Measurements from ENCODE around the gene RRAGA. TPM values are rescaled to one million over a fixed set of nuclear protein-coding genes. Genes with fewer than 3 reads are reported as not detected.
"Not testable (repeated sequence)": the region's sequence is repeated elsewhere in the genome, so short reads cannot be mapped to it uniquely, and the experiment has no call there.

The RRAGA gene
- polyA plus RNA-seq, 1 of the 3 experiments (the other 2 are of a cell fraction) = 103 TPM

DNA sequence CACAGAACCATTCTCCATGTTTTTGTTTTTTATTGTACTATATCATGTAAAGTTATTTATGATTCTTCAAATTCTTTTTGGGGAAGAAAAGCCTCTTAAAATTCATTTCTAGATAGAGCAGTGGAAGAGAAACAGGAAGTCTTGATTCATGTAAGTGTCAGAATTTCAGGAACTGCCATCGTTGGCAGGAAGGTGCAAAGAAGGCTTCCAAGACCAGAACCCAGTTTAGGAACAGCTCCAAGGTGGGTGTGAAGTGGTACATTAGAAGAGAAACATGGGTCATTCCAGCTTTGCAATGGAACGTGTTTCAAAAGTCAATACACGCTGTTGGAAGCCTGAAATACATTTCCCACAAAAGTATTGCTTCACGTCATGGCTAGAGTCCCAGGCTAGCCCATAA, 31.0 kb upstream of the RRAGA start:
- Histone ChIP-seq H3K4me3 (ENCODE audit: low read depth in 2 of 2, low read length in 1 of 2) (no peak overlapping the region), H3K4me2 (no peak overlapping the region), H3K79me2 (ENCODE audit: insufficient read depth) (no peaks in the 10 kb centered on the region), H4K20me1 (ENCODE audit: insufficient read depth) (no peaks in the 10 kb centered on the region), H3K4me1 (ENCODE audit: control insufficient read depth in 1 of 2, insufficient read depth in 2 of 2, low read depth in 1 of 2, low read length in 1 of 2) (no peaks in the 10 kb centered on the region), H2AFZ (ENCODE audit: low read depth) (no peak overlapping the region), H3K27me3 (ENCODE audit: insufficient read depth) (no peaks in the 10 kb centered on the region), H3K27ac (ENCODE audit: low read depth in 2 of 2, low read length in 1 of 2) (no peak overlapping the region), H3K9me3 (no peaks in the 10 kb centered on the region), H3F3A (replicated peaks; ENCODE audit: insufficient read depth) (no peaks in the 10 kb centered on the region), H3K9me2 (no peaks in the 10 kb centered on the region), H3K36me3 (replicated peaks in 1 of 2; ENCODE audit: control insufficient read depth in 1 of 2, insufficient read depth in 2 of 2, low read length in 1 of 2) (no peaks in the 10 kb centered on the region), H3K9ac (no peak overlapping the region)
- ChIA-PET POLR2A (no interaction called here), CTCF (interaction anchor here (1.7 to 2.1 kb wide), 2 partner anchors 10 to 763 kb away, joined by 8 to 10 read pairs; no protein-coding TSS in a partner anchor)
- TF ChIP-seq RAD21 (IDR thresholded peaks at IDR 0.05; ENCODE audit: low read length) = no peak
- no peak for TF ChIP-seq POLR2AphosphoS5 (IDR thresholded peaks at IDR 0.05; ENCODE audit: low read depth, low read length)
- no peak for TF ChIP-seq GABPA (IDR thresholded peaks at IDR 0.05; ENCODE audit: low read depth)
- TF ChIP-seq ZBTB33 (IDR thresholded peaks at IDR 0.05; ENCODE audit: borderline replicate concordance, low read depth) = no peak
- no peak for TF ChIP-seq NRF1 (IDR thresholded peaks at IDR 0.05; ENCODE audit: low read depth, low read length)
- TF ChIP-seq, protein P1, sequence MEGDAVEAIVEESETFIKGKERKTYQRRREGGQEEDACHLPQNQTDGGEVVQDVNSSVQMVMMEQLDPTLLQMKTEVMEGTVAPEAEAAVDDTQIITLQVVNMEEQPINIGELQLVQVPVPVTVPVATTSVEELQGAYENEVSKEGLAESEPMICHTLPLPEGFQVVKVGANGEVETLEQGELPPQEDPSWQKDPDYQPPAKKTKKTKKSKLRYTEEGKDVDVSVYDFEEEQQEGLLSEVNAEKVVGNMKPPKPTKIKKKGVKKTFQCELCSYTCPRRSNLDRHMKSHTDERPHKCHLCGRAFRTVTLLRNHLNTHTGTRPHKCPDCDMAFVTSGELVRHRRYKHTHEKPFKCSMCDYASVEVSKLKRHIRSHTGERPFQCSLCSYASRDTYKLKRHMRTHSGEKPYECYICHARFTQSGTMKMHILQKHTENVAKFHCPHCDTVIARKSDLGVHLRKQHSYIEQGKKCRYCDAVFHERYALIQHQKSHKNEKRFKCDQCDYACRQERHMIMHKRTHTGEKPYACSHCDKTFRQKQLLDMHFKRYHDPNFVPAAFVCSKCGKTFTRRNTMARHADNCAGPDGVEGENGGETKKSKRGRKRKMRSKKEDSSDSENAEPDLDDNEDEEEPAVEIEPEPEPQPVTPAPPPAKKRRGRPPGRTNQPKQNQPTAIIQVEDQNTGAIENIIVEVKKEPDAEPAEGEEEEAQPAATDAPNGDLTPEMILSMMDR (IDR thresholded peaks at IDR 0.05) = no peak
- TF ChIP-seq MXI1 (IDR thresholded peaks at IDR 0.05; ENCODE audit: low read depth, low read length) = no peak
- DNase-seq = no peak
- WGBS (ENCODE audit: low lambda C conversion rate) = 70% methylated on average over 4 of the region's 4 CpGs

DNA sequence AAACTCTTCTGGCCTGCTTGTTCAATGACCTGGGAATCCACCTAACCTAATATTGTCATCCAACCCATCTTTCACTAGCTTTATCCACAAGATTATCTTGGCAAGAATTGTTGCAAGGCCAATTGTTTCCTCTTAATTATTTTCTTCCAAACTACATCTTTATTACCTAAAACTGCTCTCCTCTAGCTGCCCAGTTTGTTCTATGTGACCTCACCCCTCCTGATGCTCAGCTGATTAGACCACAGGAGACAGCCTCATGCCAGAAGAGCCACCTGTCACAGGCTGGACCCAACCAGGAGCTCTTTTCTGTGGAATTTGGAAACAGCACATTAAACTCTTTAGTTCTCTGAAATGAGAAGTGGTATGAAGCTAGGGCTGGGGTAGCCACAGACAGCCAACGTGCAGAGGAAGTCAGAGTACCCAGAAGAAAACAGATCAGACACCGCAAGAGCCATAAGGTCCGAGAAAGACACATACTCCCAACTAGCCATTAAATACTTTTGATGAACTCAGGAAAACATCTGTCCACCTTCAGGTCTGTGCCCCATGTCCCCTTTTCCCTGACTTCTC, 28.3 kb upstream of the RRAGA start:
- 69% methylated on average over 3 of the region's 3 CpGs for WGBS (ENCODE audit: low lambda C conversion rate)
- POLR2A ChIA-PET = no interaction called here
- no peaks in the 10 kb centered on the region for H3K9me3 ChIP-seq

DNA sequence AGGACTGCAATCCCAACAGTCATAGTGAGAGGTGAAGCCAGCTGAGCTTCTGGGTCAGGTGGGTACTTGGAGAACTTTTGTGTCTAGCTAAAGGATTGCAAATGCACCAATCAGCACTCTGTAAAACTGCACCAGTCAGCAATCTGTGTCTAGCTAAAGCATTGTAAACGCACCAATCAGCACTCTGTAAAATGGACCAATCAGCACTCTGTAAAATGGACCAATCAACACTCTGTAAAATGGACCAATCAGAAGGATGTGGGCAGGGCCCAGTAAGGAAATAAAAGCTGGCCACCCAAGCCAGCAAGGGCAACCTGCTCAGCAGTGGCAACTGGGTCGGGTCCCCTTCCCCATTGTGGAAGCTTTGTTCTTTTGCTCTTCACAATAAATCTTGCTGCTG, 27.6 kb upstream of the RRAGA start:
- H3F3A ChIP-seq (replicated peaks; ENCODE audit: insufficient read depth); H3K36me3 ChIP-seq (replicated peaks in 1 of 2; ENCODE audit: control insufficient read depth in 1 of 2, insufficient read depth in 2 of 2, low read length in 1 of 2); H3K4me3 ChIP-seq (ENCODE audit: low read depth in 2 of 2, low read length in 1 of 2); DNase-seq; H3K79me2 ChIP-seq (ENCODE audit: insufficient read depth); H3K9me3 ChIP-seq; H3K9ac ChIP-seq; H3K4me1 ChIP-seq (ENCODE audit: control insufficient read depth in 1 of 2, insufficient read depth in 2 of 2, low read depth in 1 of 2, low read length in 1 of 2); H3K27me3 ChIP-seq (ENCODE audit: insufficient read depth); H2AFZ ChIP-seq (ENCODE audit: low read depth); H3K27ac ChIP-seq (ENCODE audit: low read depth in 2 of 2, low read length in 1 of 2); H4K20me1 ChIP-seq (ENCODE audit: insufficient read depth); H3K4me2 ChIP-seq; POLR2A ChIA-PET; H3K9me2 ChIP-seq: not testable (repeated sequence)
- CTCF ChIA-PET = interaction anchor here (1.7 to 2.3 kb wide), 2 partner anchors 766 to 1210 kb away, joined by 4 to 18 read pairs; no protein-coding TSS in a partner anchor
- 88% methylated on average over 2 of the region's 2 CpGs for WGBS (ENCODE audit: low lambda C conversion rate)

More for the DNA sequence above, 28.3 kb upstream of the RRAGA start:
- CTCF ChIA-PET = interaction anchor here (0.8 to 2.3 kb wide), 3 partner anchors 577 to 1210 kb away, joined by 3 to 18 read pairs (median 4); no protein-coding TSS in a partner anchor
- Histone ChIP-seq H3K27ac (ENCODE audit: low read depth in 2 of 2, low read length in 1 of 2) (no peak overlapping the region), H3K4me1 (ENCODE audit: control insufficient read depth in 1 of 2, insufficient read depth in 2 of 2, low read depth in 1 of 2, low read length in 1 of 2) (no peaks in the 10 kb centered on the region; a peak in 1 of 4 replicates), H3K4me3 (ENCODE audit: low read depth in 2 of 2, low read length in 1 of 2) (no peak overlapping the region), H3K36me3 (replicated peaks in 1 of 2; ENCODE audit: control insufficient read depth in 1 of 2, insufficient read depth in 2 of 2, low read length in 1 of 2) (no peaks in the 10 kb centered on the region), H3K27me3 (ENCODE audit: insufficient read depth) (no peaks in the 10 kb centered on the region), H3K79me2 (ENCODE audit: insufficient read depth) (no peaks in the 10 kb centered on the region), H3K9me2 (no peaks in the 10 kb centered on the region), H4K20me1 (ENCODE audit: insufficient read depth) (no peaks in the 10 kb centered on the region), H3K4me2 (no peak overlapping the region), H2AFZ (ENCODE audit: low read depth) (no peak overlapping the region), H3K9ac (no peak overlapping the region), H3F3A (replicated peaks; ENCODE audit: insufficient read depth) (no peaks in the 10 kb centered on the region)
- TF ChIP-seq ELF1 (IDR thresholded peaks at IDR 0.05) (no peak), NRF1 (IDR thresholded peaks at IDR 0.05; ENCODE audit: low read depth, low read length) (no peak), FOSL2 (IDR thresholded peaks at IDR 0.05; ENCODE audit: borderline replicate concordance, low read depth) (no peak), TCF12 (IDR thresholded peaks at IDR 0.05) (no peak), MAX (IDR thresholded peaks at IDR 0.05; ENCODE audit: low read depth) (no peak), MEF2A (IDR thresholded peaks at IDR 0.05; ENCODE audit: borderline replicate concordance, low read depth) (no peak), SIN3A (IDR thresholded peaks at IDR 0.05; ENCODE audit: borderline replicate concordance, low read depth, low read length) (no peak), CHD2 (IDR thresholded peaks at IDR 0.05; ENCODE audit: low read length, partially characterized antibody) (no peak), RXRA (IDR thresholded peaks at IDR 0.05; ENCODE audit: borderline replicate concordance, low read depth) (no peak), GABPA (IDR thresholded peaks at IDR 0.05; ENCODE audit: low read depth) (no peak)
- TF ChIP-seq, protein P2, sequence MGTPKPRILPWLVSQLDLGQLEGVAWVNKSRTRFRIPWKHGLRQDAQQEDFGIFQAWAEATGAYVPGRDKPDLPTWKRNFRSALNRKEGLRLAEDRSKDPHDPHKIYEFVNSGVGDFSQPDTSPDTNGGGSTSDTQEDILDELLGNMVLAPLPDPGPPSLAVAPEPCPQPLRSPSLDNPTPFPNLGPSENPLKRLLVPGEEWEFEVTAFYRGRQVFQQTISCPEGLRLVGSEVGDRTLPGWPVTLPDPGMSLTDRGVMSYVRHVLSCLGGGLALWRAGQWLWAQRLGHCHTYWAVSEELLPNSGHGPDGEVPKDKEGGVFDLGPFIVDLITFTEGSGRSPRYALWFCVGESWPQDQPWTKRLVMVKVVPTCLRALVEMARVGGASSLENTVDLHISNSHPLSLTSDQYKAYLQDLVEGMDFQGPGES (IDR thresholded peaks at IDR 0.05; ENCODE audit: low read depth, low read length) = no peak
- DNase-seq = no peak

Measured in SK-N-SH (cell line).